Upper lobe of left lung (tissue), 6 donors: Measurements from ENCODE around the gene SORCS1. TPM values are rescaled to one million over a fixed set of nuclear protein-coding genes. Genes with fewer than 3 reads are reported as not detected.

Source experiments
- ATAC-seq, 2 donors: fragments of 200-7000 bp; cut with Tn5 transposase; one replicate each; pipeline ENCODE4 v1.9.1; 2022; ENCODE audit warnings: mild to moderate bottlenecking in 2 of 2, moderate library complexity in 2 of 2; ENCODE audit not compliant: low FRiP score in 2 of 2
- DNase-seq, 2 donors: peaks; one replicate each; pipeline ENCODE4 v3.0.0-alpha.2; 2019 to 2020
- H3K27ac ChIP-seq, 4 donors: fragments of 200-600 bp; sonication (generic); one replicate each; pipeline ENCODE4 v1.5.1; 2016 to 2019
- H3K27me3 ChIP-seq, 4 donors: fragments of 200-600 bp; sonication (generic); one replicate each; pipeline ENCODE4 v1.5.1; 2017 to 2019
- H3K36me3 ChIP-seq, 4 donors: fragments of 200-600 bp; sonication (generic); one replicate each; pipeline ENCODE4 v1.5.1; 2016 to 2019
- H3K4me1 ChIP-seq, 4 donors: fragments of 200-600 bp; sonication (generic); one replicate each; pipeline ENCODE4 v1.5.1; 2018 to 2019
- H3K4me3 ChIP-seq, 4 donors: fragments of 200-600 bp; sonication (generic); one replicate each; pipeline ENCODE4 v1.5.1; 2017 to 2019; ENCODE audit warnings: mild to moderate bottlenecking in 2 of 4, moderate library complexity in 1 of 4
- H3K9me3 ChIP-seq, 4 donors: fragments of 200-600 bp; sonication (generic); one replicate each; pipeline ENCODE4 v1.5.1; 2018 to 2019
- EP300 ChIP-seq, 4 donors: sonication (generic); formaldehyde crosslinking; IDR thresholded peaks; one replicate each; pipeline ENCODE4 v1.5.1; 2017; ENCODE audit warnings: antibody characterized with exemption in 4 of 4, control low read depth in 2 of 4
- POLR2A ChIP-seq, 4 donors: fragments of 450-650 bp; IDR thresholded peaks; one replicate each; pipeline ENCODE4 v1.5.1; 2016 to 2017; ENCODE audit warnings: antibody characterized with exemption in 4 of 4, mild to moderate bottlenecking in 2 of 4
- POLR2AphosphoS5 ChIP-seq, 2 donors: sonication (generic); formaldehyde crosslinking; IDR thresholded peaks; one replicate each; pipeline ENCODE4 v1.5.1; 2017; ENCODE audit warnings: antibody characterized with exemption in 2 of 2
- WGBS, 2 donors: methylation state at CpG; one replicate each; pipeline ENCODE4 v1.1.5; 2017 to 2018; 5-methylcytosine and 5-hydroxymethylcytosine counted together
- small RNA-seq, 4 donors: library from RNA; depleted of rRNA; stranded (forward); fragments of <200 nt; gene quantifications; one replicate each; pipeline ENCODE3, GENCODE V24; 2016
- total RNA-seq, 6 donors: library from RNA; depleted of rRNA in 4 of 6; stranded (reverse); fragments of >200 nt in 4 of 6; gene quantifications; one replicate each; pipeline versions ENCODE4 v1.1.0 to v1.2.1, GENCODE V29; 2016 to 2021
- TF ChIP-seq, protein P1 (sequence below), 6 experiments: fragments of 450-650 bp in 4 of 6; fragments of 200-600 bp in 2 of 6; sonication (generic) in 2 of 6; IDR thresholded peaks; one replicate each; pipeline ENCODE4 v1.5.1; 2016 to 2019; ENCODE audit warnings: antibody characterized with exemption in 6 of 6
- donor health status: DM: no; HTN: no; CAD: no; lungs with moderate emphysema.
- donor health status: DM: no; HTN: yes; CAD: no; lungs with severe emphysema.

Gene SORCS1
- total RNA-seq, 6 donors from 2014 or later, result 0.10 to 0.77 (median 0.10) TPM; not detected in 3

DNA sequence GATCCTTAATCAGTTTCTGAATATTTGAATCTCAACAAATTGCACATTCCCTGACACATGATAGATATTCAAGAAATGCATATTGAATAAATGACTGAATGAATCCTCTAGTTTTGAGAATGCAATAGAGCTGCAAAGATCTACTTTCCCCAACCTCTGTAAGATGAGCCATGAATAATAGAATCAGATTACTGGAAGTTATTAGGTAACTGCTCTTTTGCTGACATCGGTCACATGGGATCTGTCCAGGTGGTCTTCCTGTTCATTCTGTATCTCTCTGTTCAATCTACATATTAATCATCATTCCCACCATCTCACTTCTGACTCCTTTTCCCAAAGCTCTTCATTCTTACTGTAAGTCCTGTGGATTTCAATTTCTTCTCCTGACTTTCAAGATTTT lies 638.7 kb downstream of the SORCS1 start:
- DNase-seq (no peak), ATAC-seq (no peak)
- Histone ChIP-seq H3K36me3 (no peaks in the 10 kb centered on the region), H3K4me3 (no peak overlapping the region), H3K4me1 (no peaks in the 10 kb centered on the region), H3K9me3 (no peaks in the 10 kb centered on the region), H3K27me3 (no peaks in the 10 kb centered on the region), H3K27ac (no peak overlapping the region)
- 87 to 92% methylated on average over 1 of the region's 1 CpG for WGBS, 2 donors
- TF ChIP-seq EP300 (IDR thresholded peaks at IDR 0.05), result no peak
- no peak for TF ChIP-seq POLR2A (IDR thresholded peaks at IDR 0.05)
- TF ChIP-seq, protein P1, sequence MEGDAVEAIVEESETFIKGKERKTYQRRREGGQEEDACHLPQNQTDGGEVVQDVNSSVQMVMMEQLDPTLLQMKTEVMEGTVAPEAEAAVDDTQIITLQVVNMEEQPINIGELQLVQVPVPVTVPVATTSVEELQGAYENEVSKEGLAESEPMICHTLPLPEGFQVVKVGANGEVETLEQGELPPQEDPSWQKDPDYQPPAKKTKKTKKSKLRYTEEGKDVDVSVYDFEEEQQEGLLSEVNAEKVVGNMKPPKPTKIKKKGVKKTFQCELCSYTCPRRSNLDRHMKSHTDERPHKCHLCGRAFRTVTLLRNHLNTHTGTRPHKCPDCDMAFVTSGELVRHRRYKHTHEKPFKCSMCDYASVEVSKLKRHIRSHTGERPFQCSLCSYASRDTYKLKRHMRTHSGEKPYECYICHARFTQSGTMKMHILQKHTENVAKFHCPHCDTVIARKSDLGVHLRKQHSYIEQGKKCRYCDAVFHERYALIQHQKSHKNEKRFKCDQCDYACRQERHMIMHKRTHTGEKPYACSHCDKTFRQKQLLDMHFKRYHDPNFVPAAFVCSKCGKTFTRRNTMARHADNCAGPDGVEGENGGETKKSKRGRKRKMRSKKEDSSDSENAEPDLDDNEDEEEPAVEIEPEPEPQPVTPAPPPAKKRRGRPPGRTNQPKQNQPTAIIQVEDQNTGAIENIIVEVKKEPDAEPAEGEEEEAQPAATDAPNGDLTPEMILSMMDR (IDR thresholded peaks at IDR 0.05), result no peak
- TF ChIP-seq POLR2AphosphoS5 (IDR thresholded peaks at IDR 0.05), result no peak

Small RNA genes lying within 50 kb of the gene (small RNA-seq; reads per million reads assigned to genes)
- gene RNA5SP325, result 0.37 to 2.1 (median 0.77) reads per million in 4 donors
